ENCODE results near the gene SLCO3A1. TPM values are rescaled to one million over a fixed set of nuclear protein-coding genes. Genes with fewer than 3 reads are reported as not detected.
A peak's percentile ranks its signal among the peaks of the same experiment; 100 is the strongest.

The SLCO3A1 gene
- total RNA-seq, 2 donors from 2014 or later, result 7.2 to 11.4 TPM

- H3K27me3 Mint-ChIP-seq (ENCODE audit: insufficient read depth), result no peaks in the 10 kb centered on the region
These were observed 120.0 kb downstream of the SLCO3A1 start for GRCh38 chr15:91973481-91973880.

GRCh38 chr15:91974321-91974720, 120.8 kb downstream of the SLCO3A1 start:
- no peak for TF ChIP-seq CTCF (conservative IDR thresholded peaks at IDR 0.05)
- H3K27ac ChIP-seq (ENCODE audit: low read depth, low read length), result no peak overlapping the region
- no peaks in the 10 kb centered on the region for H3K27me3 ChIP-seq (ENCODE audit: control insufficient read depth, insufficient read depth, low read length, poor library complexity, severe bottlenecking)
- DNase-seq, result no peak
- H3K27me3 Mint-ChIP-seq (ENCODE audit: insufficient read depth), result no peaks in the 10 kb centered on the region
- no peak overlapping the region for H3K4me3 ChIP-seq (ENCODE audit: low read length)
- H3K9ac ChIP-seq (ENCODE audit: extremely low read depth, low read length, poor library complexity, severe bottlenecking), result no peak overlapping the region
- no peak overlapping the region for H3K4me3 Mint-ChIP-seq
- WGBS, 2 experiments (ENCODE audit: insufficient coverage in 1 of 2, insufficient read length in 1 of 2), result 84 to 89% methylated on average over 3 to 6 of the region's 6 CpGs
- no peaks in the 10 kb centered on the region for H3K9me3 ChIP-seq (ENCODE audit: control insufficient read depth, low read length)
- H3K36me3 Mint-ChIP-seq (ENCODE audit: low read depth), result no peaks in the 10 kb centered on the region
- H3K4me1 ChIP-seq (ENCODE audit: control insufficient read depth, insufficient read depth, low read length), result no peaks in the 10 kb centered on the region
- no peak overlapping the region for H3K27ac Mint-ChIP-seq
- H3K4me1 Mint-ChIP-seq, result peaks cover 4% of the 10 kb centered on the region
- H3K36me3 ChIP-seq (ENCODE audit: control insufficient read depth, insufficient read depth, low read length), result no peaks in the 10 kb centered on the region
- H3K9me3 Mint-ChIP-seq, result no peaks in the 10 kb centered on the region

More at GRCh38 chr15:91973481-91973880, 120.0 kb downstream of the SLCO3A1 start:
- Mint-ChIP-seq H3K27ac (no peak overlapping the region), H3K4me3 (no peak overlapping the region), H3K4me1 (peaks cover 4% of the 10 kb centered on the region), H3K9me3 (no peaks in the 10 kb centered on the region), H3K36me3 (ENCODE audit: low read depth) (no peaks in the 10 kb centered on the region)
- peak; percentile 35 for TF ChIP-seq CTCF (conservative IDR thresholded peaks at IDR 0.05)
- no peak overlapping the region for H3K27ac ChIP-seq (ENCODE audit: low read depth, low read length)
- WGBS, 2 experiments (ENCODE audit: insufficient coverage in 1 of 2, insufficient read length in 1 of 2), result 89 to 96% methylated on average over 4 to 8 of the region's 9 CpGs
- no peaks in the 10 kb centered on the region for H3K4me1 ChIP-seq (ENCODE audit: control insufficient read depth, insufficient read depth, low read length)
- no peaks in the 10 kb centered on the region for H3K9me3 ChIP-seq (ENCODE audit: control insufficient read depth, low read length)
- no peaks in the 10 kb centered on the region for H3K27me3 ChIP-seq (ENCODE audit: control insufficient read depth, insufficient read depth, low read length, poor library complexity, severe bottlenecking)
- no peak overlapping the region for H3K9ac ChIP-seq (ENCODE audit: extremely low read depth, low read length, poor library complexity, severe bottlenecking)
- no peak for DNase-seq
- H3K36me3 ChIP-seq (ENCODE audit: control insufficient read depth, insufficient read depth, low read length), result no peaks in the 10 kb centered on the region
- no peak overlapping the region for H3K4me3 ChIP-seq (ENCODE audit: low read length)

GRCh38 chr15:91975241-91975978, 121.9 kb downstream of the SLCO3A1 start:
- H3K27me3 Mint-ChIP-seq (ENCODE audit: insufficient read depth), result no peaks in the 10 kb centered on the region
- no peaks in the 10 kb centered on the region for H3K36me3 Mint-ChIP-seq (ENCODE audit: low read depth)
- Histone ChIP-seq H3K9ac (ENCODE audit: extremely low read depth, low read length, poor library complexity, severe bottlenecking) (no peak overlapping the region), H3K27ac (ENCODE audit: low read depth, low read length) (no peak overlapping the region), H3K4me3 (ENCODE audit: low read length) (no peak overlapping the region), H3K36me3 (ENCODE audit: control insufficient read depth, insufficient read depth, low read length) (no peaks in the 10 kb centered on the region), H3K4me1 (ENCODE audit: control insufficient read depth, insufficient read depth, low read length) (no peaks in the 10 kb centered on the region), H3K27me3 (ENCODE audit: control insufficient read depth, insufficient read depth, low read length, poor library complexity, severe bottlenecking) (no peaks in the 10 kb centered on the region), H3K9me3 (ENCODE audit: control insufficient read depth, low read length) (no peaks in the 10 kb centered on the region)
- TF ChIP-seq CTCF (conservative IDR thresholded peaks at IDR 0.05), result peak; percentile 53
- DNase-seq, result peak; percentile 66
- WGBS, 2 experiments (ENCODE audit: insufficient coverage in 1 of 2, insufficient read length in 1 of 2), result 84 to 91% methylated on average over 7 of the region's 7 CpGs
- H3K27ac Mint-ChIP-seq, result no peak overlapping the region
- H3K9me3 Mint-ChIP-seq, result no peaks in the 10 kb centered on the region
- peaks cover 4% of the 10 kb centered on the region for H3K4me1 Mint-ChIP-seq
- H3K4me3 Mint-ChIP-seq, result no peak overlapping the region

Data from endodermal cell (in vitro differentiated cells).